ENCODE measurements around the gene ZNF516.

The ZNF516 gene

DNA sequence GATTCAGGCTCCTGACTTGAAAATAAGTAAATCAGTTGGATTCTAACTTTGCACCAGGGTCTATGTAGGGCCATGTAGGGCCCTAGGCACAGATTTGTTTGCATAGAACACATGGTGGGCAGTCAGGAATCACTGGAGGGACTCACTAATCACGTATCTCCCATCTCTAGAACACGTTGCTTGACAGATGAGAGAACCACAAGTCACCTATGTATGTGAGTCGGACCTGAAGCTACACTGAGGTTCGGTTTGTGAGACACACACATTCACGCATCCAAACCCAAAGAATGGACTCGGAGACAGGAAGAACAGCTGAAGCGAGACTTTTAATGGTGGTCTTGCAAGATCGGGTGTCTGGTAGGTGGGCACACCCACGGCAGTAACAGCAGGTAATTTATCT, 157.0 kb downstream of the ZNF516 start:
- no peaks in the 10 kb centered on the region for H3K4me1 ChIP-seq (ENCODE audit: control insufficient read depth, insufficient read depth, low read length)
- no peak overlapping the region for H3K4me3 ChIP-seq (ENCODE audit: low read depth, low read length)
- H3K9ac ChIP-seq (ENCODE audit: low read depth, low read length), result no peak overlapping the region
- no peaks in the 10 kb centered on the region for H3K9me3 ChIP-seq (ENCODE audit: control insufficient read depth, insufficient read depth, low read length)
- H3K36me3 ChIP-seq (ENCODE audit: control insufficient read depth, insufficient read depth, low read length), result no peaks in the 10 kb centered on the region
- no peaks in the 10 kb centered on the region for H3K27me3 ChIP-seq (ENCODE audit: control insufficient read depth, insufficient read depth, low read length)

DNA sequence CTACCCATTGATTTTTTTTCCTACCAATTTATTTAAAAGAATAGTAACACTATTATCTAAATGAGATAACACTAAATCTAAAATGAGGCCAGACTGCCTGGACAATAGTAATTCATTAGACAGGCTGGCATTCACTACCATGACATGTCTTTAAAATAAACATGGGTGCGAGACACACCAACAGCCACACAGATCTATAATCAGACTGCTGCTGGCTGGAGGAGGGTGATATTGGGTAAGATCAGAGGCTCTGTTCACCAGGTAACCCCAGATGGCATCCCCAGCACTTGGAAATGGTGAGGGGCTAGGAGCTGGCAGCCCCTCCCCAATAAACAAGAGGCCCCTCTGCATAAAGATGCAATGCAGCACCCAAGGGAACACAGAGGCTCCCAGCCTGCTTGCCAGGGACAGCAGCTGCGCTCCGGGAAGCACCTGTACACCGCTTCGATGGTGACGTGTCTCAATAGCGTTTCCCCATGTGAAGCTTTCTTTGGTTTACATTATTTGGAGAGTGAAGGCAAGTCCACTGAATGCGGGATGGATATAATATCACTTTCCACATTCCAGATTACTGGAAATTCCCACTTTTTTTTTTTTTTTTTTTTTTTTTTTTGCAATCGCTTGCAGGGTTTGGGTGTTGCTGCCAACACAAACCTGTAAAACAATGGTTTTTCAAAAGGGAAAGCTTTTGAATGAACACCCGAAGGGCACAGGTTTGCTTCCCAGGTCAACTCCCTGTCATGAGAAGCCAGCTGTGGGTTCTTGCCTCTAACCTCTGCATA, 159.0 kb downstream of the ZNF516 start:
- Histone ChIP-seq H3K27me3 (ENCODE audit: control insufficient read depth, insufficient read depth, low read length) (no peaks in the 10 kb centered on the region), H3K4me3 (ENCODE audit: low read depth, low read length) (no peak overlapping the region), H3K4me1 (ENCODE audit: control insufficient read depth, insufficient read depth, low read length) (no peaks in the 10 kb centered on the region), H3K9me3 (ENCODE audit: control insufficient read depth, insufficient read depth, low read length) (no peaks in the 10 kb centered on the region), H3K9ac (ENCODE audit: low read depth, low read length) (no peak overlapping the region), H3K36me3 (ENCODE audit: control insufficient read depth, insufficient read depth, low read length) (no peaks in the 10 kb centered on the region)

DNA sequence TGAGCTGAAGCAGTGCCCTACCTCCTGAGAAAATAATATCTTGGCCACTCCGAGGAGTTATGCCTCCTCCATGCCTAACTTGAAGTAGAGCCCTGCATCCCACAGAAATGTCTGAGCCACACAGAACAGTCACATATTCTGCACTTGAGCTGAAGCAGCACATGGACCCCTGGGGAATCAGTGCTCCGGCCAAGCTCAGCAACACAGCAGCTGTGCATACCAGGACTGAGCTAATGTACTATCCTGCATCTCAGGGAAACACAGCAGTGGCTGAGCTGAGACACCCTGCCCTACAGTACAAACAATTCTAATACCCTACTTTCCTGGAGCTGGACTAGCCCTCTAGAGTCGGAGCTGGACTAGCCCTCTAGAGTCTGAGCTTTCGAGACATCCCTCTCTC, 166.9 kb downstream of the ZNF516 start:
- Histone ChIP-seq H3K4me1 (ENCODE audit: control insufficient read depth, insufficient read depth, low read length) (no peaks in the 10 kb centered on the region), H3K9ac (ENCODE audit: low read depth, low read length) (no peak overlapping the region), H3K9me3 (ENCODE audit: control insufficient read depth, insufficient read depth, low read length) (no peaks in the 10 kb centered on the region), H3K36me3 (ENCODE audit: control insufficient read depth, insufficient read depth, low read length) (no peaks in the 10 kb centered on the region), H3K4me3 (ENCODE audit: low read depth, low read length) (no peak overlapping the region), H3K27me3 (ENCODE audit: control insufficient read depth, insufficient read depth, low read length) (no peaks in the 10 kb centered on the region)

DNA sequence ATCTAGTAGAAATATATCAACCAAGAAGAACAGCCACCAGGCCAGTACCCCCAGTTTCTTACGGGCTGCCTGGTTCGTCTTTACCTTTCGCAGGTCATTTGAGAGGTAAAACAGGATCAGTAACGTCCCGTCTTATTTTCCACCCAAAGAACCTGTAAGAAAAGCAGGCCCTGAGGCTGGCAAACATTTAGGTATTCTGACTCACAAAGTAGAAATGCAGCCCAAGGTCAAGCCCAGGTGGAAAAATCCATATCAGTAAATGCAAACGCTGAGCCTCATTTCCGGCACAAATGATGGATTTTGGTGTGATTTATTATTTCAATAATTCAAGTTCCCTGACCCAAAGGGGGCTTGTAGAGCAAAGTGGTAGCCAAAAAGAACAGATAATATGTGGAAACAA, 171.2 kb downstream of the ZNF516 start:
- Histone ChIP-seq H3K4me1 (ENCODE audit: control insufficient read depth, insufficient read depth, low read length) (no peaks in the 10 kb centered on the region), H3K9me3 (ENCODE audit: control insufficient read depth, insufficient read depth, low read length) (no peaks in the 10 kb centered on the region), H3K36me3 (ENCODE audit: control insufficient read depth, insufficient read depth, low read length) (no peaks in the 10 kb centered on the region), H3K9ac (ENCODE audit: low read depth, low read length) (no peak overlapping the region), H3K27me3 (ENCODE audit: control insufficient read depth, insufficient read depth, low read length) (no peaks in the 10 kb centered on the region), H3K4me3 (ENCODE audit: low read depth, low read length) (no peak overlapping the region)

DNA sequence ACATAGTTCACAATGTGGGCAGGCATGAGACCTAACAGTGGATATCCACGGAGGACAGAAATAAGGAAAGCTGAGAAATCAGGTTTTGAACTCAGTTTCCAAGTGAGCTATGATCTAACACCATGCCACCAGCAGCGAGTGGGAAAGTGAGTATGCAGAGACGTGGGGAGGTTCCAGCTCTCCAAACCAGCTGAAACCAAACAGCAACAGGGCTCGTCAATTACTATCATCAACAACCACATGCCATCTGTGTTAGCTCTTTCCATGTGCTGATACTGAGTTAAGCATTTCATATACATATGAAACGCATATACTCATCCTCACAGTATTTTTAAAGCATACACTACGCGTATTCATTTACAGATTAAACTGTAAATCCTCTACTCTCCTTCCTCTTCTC, 172.4 kb downstream of the ZNF516 start:
- no peaks in the 10 kb centered on the region for H3K27me3 ChIP-seq (ENCODE audit: control insufficient read depth, insufficient read depth, low read length)

DNA sequence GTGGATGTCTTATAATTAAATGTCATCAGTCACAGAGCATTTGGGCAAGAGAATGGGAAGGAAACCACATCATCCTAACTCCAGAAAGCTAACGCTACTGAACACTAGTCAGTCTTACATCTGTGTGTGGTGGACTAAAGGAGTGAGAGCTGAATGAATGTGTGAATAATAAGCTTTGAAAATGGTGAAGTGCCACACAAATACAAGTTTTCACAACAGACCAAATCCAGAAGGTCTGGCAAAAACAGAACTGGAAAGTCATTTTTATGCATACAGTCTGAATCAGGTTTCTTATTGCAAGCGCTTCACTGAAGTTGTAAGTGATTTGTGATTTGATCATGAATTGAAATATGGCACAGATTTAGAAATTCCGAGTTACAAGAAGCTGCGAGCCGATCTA, 175.7 kb downstream of the ZNF516 start:
- H3K4me3 ChIP-seq (ENCODE audit: low read depth, low read length), result no peak overlapping the region
- no peak overlapping the region for H3K9ac ChIP-seq (ENCODE audit: low read depth, low read length)
- H3K36me3 ChIP-seq (ENCODE audit: control insufficient read depth, insufficient read depth, low read length), result no peaks in the 10 kb centered on the region
- H3K27me3 ChIP-seq (ENCODE audit: control insufficient read depth, insufficient read depth, low read length), result no peaks in the 10 kb centered on the region
- peaks cover 4% of the 10 kb centered on the region for H3K4me1 ChIP-seq (ENCODE audit: control insufficient read depth, insufficient read depth, low read length)
- no peaks in the 10 kb centered on the region for H3K9me3 ChIP-seq (ENCODE audit: control insufficient read depth, insufficient read depth, low read length)

More for the DNA sequence above, 172.4 kb downstream of the ZNF516 start:
- Histone ChIP-seq H3K9me3 (ENCODE audit: control insufficient read depth, insufficient read depth, low read length) (no peaks in the 10 kb centered on the region), H3K4me3 (ENCODE audit: low read depth, low read length) (no peak overlapping the region), H3K36me3 (ENCODE audit: control insufficient read depth, insufficient read depth, low read length) (no peaks in the 10 kb centered on the region), H3K9ac (ENCODE audit: low read depth, low read length) (no peak overlapping the region), H3K4me1 (ENCODE audit: control insufficient read depth, insufficient read depth, low read length) (no peaks in the 10 kb centered on the region)

DNA sequence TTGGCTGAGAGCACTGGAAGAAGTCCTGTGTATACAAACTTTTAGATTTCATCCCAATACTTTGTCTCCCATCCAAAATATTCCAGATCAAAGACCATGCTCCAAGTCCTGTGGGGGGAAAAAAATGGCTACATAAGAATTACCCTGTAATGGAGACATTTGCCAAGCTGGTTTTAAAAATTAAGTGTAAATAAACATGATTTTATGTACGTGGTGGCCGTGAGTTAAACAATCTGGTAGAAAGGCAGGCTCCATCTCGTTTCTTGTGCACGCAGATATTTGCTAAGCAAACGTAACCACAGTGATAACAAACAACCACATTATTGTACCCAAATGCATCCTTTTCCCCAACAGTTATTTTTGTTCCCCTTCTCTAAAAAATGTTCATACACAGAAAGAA, 176.4 kb downstream of the ZNF516 start:
- Histone ChIP-seq H3K9me3 (ENCODE audit: control insufficient read depth, insufficient read depth, low read length) (no peaks in the 10 kb centered on the region), H3K27me3 (ENCODE audit: control insufficient read depth, insufficient read depth, low read length) (no peaks in the 10 kb centered on the region), H3K36me3 (ENCODE audit: control insufficient read depth, insufficient read depth, low read length) (no peaks in the 10 kb centered on the region), H3K4me1 (ENCODE audit: control insufficient read depth, insufficient read depth, low read length) (peaks cover 4% of the 10 kb centered on the region), H3K9ac (ENCODE audit: low read depth, low read length) (no peak overlapping the region), H3K4me3 (ENCODE audit: low read depth, low read length) (no peak overlapping the region)

DNA sequence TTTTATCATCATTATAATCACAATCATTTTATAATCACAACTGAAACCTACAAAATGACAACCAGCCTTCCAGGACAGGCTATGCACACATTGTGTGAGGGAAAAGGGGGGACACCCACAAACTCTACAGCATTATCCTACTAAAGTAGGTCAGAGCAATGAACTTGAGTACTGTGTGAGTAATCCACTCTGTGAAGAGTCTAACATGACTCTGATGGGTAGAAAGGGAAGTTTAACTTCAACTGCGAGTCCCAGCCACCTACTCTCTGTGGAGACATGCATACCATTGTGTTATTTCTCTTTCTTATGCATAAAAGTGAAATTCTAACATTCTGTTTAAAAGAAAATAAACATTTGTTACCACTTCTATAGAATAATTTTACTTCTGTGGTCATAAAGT, 177.9 kb downstream of the ZNF516 start:
- Histone ChIP-seq H3K4me1 (ENCODE audit: control insufficient read depth, insufficient read depth, low read length) (peaks cover 4% of the 10 kb centered on the region), H3K4me3 (ENCODE audit: low read depth, low read length) (no peak overlapping the region), H3K36me3 (ENCODE audit: control insufficient read depth, insufficient read depth, low read length) (no peaks in the 10 kb centered on the region), H3K27me3 (ENCODE audit: control insufficient read depth, insufficient read depth, low read length) (no peaks in the 10 kb centered on the region), H3K9me3 (ENCODE audit: control insufficient read depth, insufficient read depth, low read length) (no peaks in the 10 kb centered on the region), H3K9ac (ENCODE audit: low read depth, low read length) (no peak overlapping the region)

DNA sequence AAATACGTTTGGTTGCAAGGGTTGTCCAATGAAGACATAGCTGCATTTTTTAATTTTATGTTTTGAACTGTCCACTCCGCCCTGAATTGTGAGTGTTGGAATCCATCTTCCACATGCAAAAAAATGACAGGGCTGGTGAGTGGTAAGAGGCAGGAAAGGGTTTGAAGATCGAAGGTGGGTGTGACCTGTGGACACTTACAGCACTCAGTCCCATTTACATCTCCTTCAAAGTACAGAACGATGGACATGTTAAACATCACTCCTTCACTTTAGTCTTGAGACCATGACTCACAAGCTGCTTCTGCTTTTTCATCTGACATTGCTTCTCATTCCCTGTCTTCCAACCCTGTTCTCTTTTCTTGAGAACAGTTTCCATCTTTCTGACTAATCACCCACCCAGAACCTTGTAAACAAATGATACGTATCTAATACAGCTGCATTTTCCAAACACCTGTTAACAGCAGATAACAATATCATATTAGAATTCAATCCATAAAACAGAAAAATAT, 179.3 kb downstream of the ZNF516 start:
- Histone ChIP-seq H3K36me3 (ENCODE audit: control insufficient read depth, insufficient read depth, low read length) (no peaks in the 10 kb centered on the region), H3K9ac (ENCODE audit: low read depth, low read length) (no peak overlapping the region), H3K9me3 (ENCODE audit: control insufficient read depth, insufficient read depth, low read length) (no peaks in the 10 kb centered on the region), H3K4me3 (ENCODE audit: low read depth, low read length) (no peak overlapping the region), H3K4me1 (ENCODE audit: control insufficient read depth, insufficient read depth, low read length) (peaks cover 4% of the 10 kb centered on the region), H3K27me3 (ENCODE audit: control insufficient read depth, insufficient read depth, low read length) (no peaks in the 10 kb centered on the region)

DNA sequence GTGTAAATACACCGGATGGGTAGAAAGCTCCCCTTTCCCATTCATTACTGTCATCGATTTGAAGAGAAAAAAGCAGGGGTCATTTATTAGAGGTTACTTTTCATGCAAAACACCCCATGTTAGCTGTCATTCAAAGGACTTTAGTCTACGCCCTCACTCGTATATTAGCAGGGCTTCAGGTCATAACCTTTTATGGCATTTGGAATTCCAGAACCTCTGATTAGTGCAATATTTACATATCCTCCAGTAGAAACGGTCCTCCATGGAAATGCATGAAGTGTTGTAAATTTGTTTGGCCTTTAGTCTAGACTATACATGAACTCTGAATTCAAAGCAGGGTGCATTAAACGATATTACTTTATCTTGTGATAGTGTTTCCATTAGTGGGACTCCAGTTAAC, 180.5 kb downstream of the ZNF516 start:
- H3K4me3 ChIP-seq (ENCODE audit: low read depth, low read length), result no peak overlapping the region
- H3K36me3 ChIP-seq (ENCODE audit: control insufficient read depth, insufficient read depth, low read length), result no peaks in the 10 kb centered on the region
- peaks cover 4% of the 10 kb centered on the region for H3K4me1 ChIP-seq (ENCODE audit: control insufficient read depth, insufficient read depth, low read length)
- H3K9me3 ChIP-seq (ENCODE audit: control insufficient read depth, insufficient read depth, low read length), result no peaks in the 10 kb centered on the region
- no peaks in the 10 kb centered on the region for H3K27me3 ChIP-seq (ENCODE audit: control insufficient read depth, insufficient read depth, low read length)
- H3K9ac ChIP-seq (ENCODE audit: low read depth, low read length), result no peak overlapping the region

DNA sequence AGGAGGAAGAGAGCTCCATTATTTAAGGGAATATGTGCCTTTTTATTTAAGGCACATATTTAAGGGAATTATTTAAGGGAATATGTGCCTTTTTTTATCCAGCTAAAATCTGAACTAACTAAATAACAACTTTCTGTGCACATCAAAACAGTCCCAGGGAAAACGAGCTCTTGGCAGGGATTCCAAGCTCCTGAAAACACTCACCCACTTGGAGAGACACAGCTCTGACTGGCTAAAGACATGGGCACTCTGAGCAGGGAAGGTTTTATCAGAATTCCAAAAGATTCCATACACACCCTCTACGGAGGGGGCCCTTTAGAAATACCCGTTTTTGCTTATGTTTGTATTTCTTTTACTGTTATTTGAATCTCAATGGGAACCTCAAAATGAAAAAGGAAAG, 181.0 kb downstream of the ZNF516 start:
- Histone ChIP-seq H3K36me3 (ENCODE audit: control insufficient read depth, insufficient read depth, low read length) (no peaks in the 10 kb centered on the region), H3K4me3 (ENCODE audit: low read depth, low read length) (no peak overlapping the region), H3K27me3 (ENCODE audit: control insufficient read depth, insufficient read depth, low read length) (no peaks in the 10 kb centered on the region), H3K9me3 (ENCODE audit: control insufficient read depth, insufficient read depth, low read length) (no peaks in the 10 kb centered on the region), H3K9ac (ENCODE audit: low read depth, low read length) (no peak overlapping the region), H3K4me1 (ENCODE audit: control insufficient read depth, insufficient read depth, low read length) (peaks cover 4% of the 10 kb centered on the region)

All from iPS-15b (cell line).